ENCODE results near the gene ZNRF2.

DNA sequence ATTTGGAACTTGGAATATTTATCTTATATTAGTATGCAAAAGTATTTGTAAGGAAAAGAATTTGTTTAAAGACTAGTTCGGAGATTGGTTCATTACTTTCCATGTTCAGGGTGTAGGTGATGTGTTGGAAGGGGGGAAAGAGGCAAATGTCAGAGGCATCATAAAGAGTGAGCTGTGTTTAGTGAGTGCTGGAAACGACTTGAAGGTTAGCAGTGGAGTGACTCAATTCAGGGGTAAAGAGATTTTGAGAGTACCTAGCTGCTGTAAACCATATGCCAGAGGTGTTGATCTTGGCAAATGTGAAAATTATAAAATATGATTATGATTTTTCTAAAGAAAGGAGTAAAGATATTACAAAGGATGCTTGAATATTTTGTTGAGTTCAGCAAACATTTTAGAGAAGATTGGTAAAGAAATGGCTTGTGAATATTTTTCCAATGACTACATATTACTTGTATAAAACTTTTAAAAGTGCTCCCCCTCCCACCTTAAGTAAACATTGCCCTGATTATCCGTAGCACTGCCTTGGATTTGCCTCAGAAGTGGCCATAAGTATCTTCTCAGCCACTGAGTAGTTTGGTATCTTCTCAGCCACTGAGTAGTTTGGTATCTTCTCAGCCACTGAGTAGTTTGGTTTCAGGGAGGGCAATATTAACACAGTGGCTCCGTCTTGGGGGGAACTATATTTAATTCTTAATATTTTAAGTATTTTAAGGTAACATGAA lies 51.5 kb downstream of the ZNRF2 start:
- no peak for TF ChIP-seq EZH2 (IDR thresholded peaks at IDR 0.05)
- TF ChIP-seq POLR2AphosphoS5 (IDR thresholded peaks at IDR 0.05; ENCODE audit: borderline replicate concordance, low read depth, low read length), result no peak

Measured in SK-N-MC (cell line).